GM12878 (cell line): ENCODE data around the gene CLIC3. TPM values are rescaled to one million over a fixed set of nuclear protein-coding genes. Genes with fewer than 3 reads are reported as not detected.

Source experiments
- ATAC-seq: fragments of 200-7000 bp; cut with Tn5 transposase; 3 replicates; pipeline ENCODE4 v1.9.1; 2020; ENCODE audit warnings: mild to moderate bottlenecking, moderate library complexity
- BruUV-seq: library from RNA; stranded (reverse); fragments of 400-500 nt; replicated peaks from 2 replicates; lab custom pipeline; 2021; lab: Mats Ljungman, UMichigan
- CTCF ChIA-PET: fragments of 300-600 bp; sonication (Branson Sonifier 250); formaldehyde crosslinking; extraction: SDS; loops from one replicate; lab custom pipeline; 2021; ENCODE audit warnings: inconsistent platforms; lab: Yijun Ruan, JAX
- POLR2A ChIA-PET: fragments of 350-600 bp; formaldehyde crosslinking; extraction: SDS; loops from one replicate; lab custom pipeline; 2021; ENCODE audit warnings: inconsistent platforms; lab: Charles Lee
- RAD21 ChIA-PET: fragments of 300-600 bp; sonication (Branson Sonifier 250); formaldehyde crosslinking; loops from one replicate; lab custom pipeline; 2023; ENCODE audit warnings: antibody characterized with exemption; ENCODE audit not compliant: unreplicated experiment; lab: Charles Lee
- SMC1A ChIA-PET: fragments of 300-600 bp; sonication (Branson Sonifier 250); formaldehyde crosslinking; loops from one replicate; lab custom pipeline; 2023; ENCODE audit not compliant: unreplicated experiment, uncharacterized antibody; lab: Charles Lee
- DNase-seq: peaks from one replicate; pipeline ENCODE4 v3.0.0-alpha.2; 2011; ENCODE audit warnings: low read depth, low spot score
- FAIRE-seq: peaks from 3 replicates; lab custom pipeline; 2011; peaks lifted over from hg19 to GRCh38; lab: Jason Lieb, UNC
- H2AFZ ChIP-seq: 2 replicates; pipeline ENCODE4 v1.6.0; 2011; ENCODE audit warnings: low read depth, low read length, control low read depth; ENCODE audit not compliant: control insufficient read depth
- H3K27ac ChIP-seq: 2 replicates; pipeline ENCODE4 v1.5.1; 2011; ENCODE audit warnings: control low read depth; ENCODE audit not compliant: control insufficient read depth, insufficient read depth
- H3K27me3 ChIP-seq, 2 experiments: replicated peaks in 1 of 2; 2 replicates each; pipeline versions ENCODE4 v1.6.0 to v1.6.1; 2011; ENCODE audit warnings: low read length in 1 of 2; ENCODE audit not compliant: control insufficient read depth in 2 of 2, insufficient read depth in 2 of 2
- H3K36me3 ChIP-seq, 2 experiments: 2 replicates each; pipeline ENCODE4 v1.5.1; 2011; ENCODE audit warnings: low read length in 1 of 2; ENCODE audit not compliant: control insufficient read depth in 2 of 2, insufficient read depth in 2 of 2
- H3K4me1 ChIP-seq: 2 replicates; pipeline ENCODE4 v1.6.1; 2011; ENCODE audit warnings: mild to moderate bottlenecking, low read length, moderate library complexity, mixed read lengths; ENCODE audit not compliant: control insufficient read depth, insufficient read depth
- H3K4me2 ChIP-seq: 2 replicates; pipeline ENCODE4 v1.6.0; 2011; ENCODE audit warnings: control low read depth; ENCODE audit not compliant: control insufficient read depth, insufficient read depth
- H3K4me3 ChIP-seq: fragments of 200-600 bp; sonication (generic); 2 replicates; pipeline ENCODE4 v1.5.1; 2016
- H3K79me2 ChIP-seq: 2 replicates; pipeline ENCODE4 v1.6.0; 2011; ENCODE audit warnings: low read length; ENCODE audit not compliant: control insufficient read depth, insufficient read depth
- H3K9ac ChIP-seq: 2 replicates; pipeline ENCODE4 v1.8.0; 2011; ENCODE audit warnings: low read length, control low read depth, mixed read lengths; ENCODE audit not compliant: control insufficient read depth, insufficient read depth
- H3K9me3 ChIP-seq: replicated peaks from 3 replicates; pipeline ENCODE4 v1.5.1; 2011; ENCODE audit warnings: mild to moderate bottlenecking, low read length; ENCODE audit not compliant: control insufficient read depth, insufficient read depth
- H4K20me1 ChIP-seq: 2 replicates; pipeline ENCODE4 v1.6.0; 2011; ENCODE audit not compliant: control insufficient read depth, insufficient read depth
- ASH2L ChIP-seq: fragments of 300-600, 200-600 bp; sonication (generic); IDR thresholded peaks from 2 replicates; pipeline ENCODE4 v1.6.1; 2017; ENCODE audit warnings: low read depth, mild to moderate bottlenecking, borderline replicate concordance
- CHD2 ChIP-seq: IDR thresholded peaks from 2 replicates; pipeline ENCODE4 v1.6.1; 2011; ENCODE audit warnings: low read depth, low read length, improper control_type of control experiment, borderline replicate concordance
- MYC ChIP-seq: IDR thresholded peaks from 2 replicates; pipeline ENCODE4 v1.6.1; 2011; ENCODE audit warnings: mild to moderate bottlenecking, low read length, moderate library complexity, inconsistent platforms; ENCODE audit not compliant: insufficient read depth, insufficient replicate concordance, insufficient read length, severe bottlenecking
- NR2F1 ChIP-seq: fragments of 450-650 bp; conservative IDR thresholded peaks from 2 replicates; pipeline ENCODE4 v1.6.1; 2017; ENCODE audit warnings: mild to moderate bottlenecking
- RB1 ChIP-seq: fragments of 450-650 bp; formaldehyde crosslinking; IDR thresholded peaks from 2 replicates; pipeline ENCODE4 v1.6.1; 2017; ENCODE audit warnings: mild to moderate bottlenecking, borderline replicate concordance
- SMAD1 ChIP-seq: fragments of 450-650 bp; IDR thresholded peaks from 2 replicates; pipeline ENCODE4 v1.6.1; 2018; ENCODE audit warnings: mild to moderate bottlenecking, low read depth; ENCODE audit not compliant: partially characterized antibody
- SMAD5 ChIP-seq: IDR thresholded peaks from 2 replicates; pipeline ENCODE4 v1.6.1; 2016; ENCODE audit warnings: antibody characterized with exemption, low read depth
- ZNF384 ChIP-seq: IDR thresholded peaks from 2 replicates; pipeline ENCODE4 v1.6.1; 2012; ENCODE audit warnings: low read depth, mild to moderate bottlenecking, low read length, improper control_type of control experiment, borderline replicate concordance
- WGBS: methylation state at CpG from one replicate; pipeline ENCODE4 v1.1.6; 2016; ENCODE audit warnings: low lambda C conversion rate; ENCODE audit not compliant: insufficient replicate concordance, insufficient coverage; ENCODE audit errors: missing lambda C conversion rate; 5-methylcytosine and 5-hydroxymethylcytosine counted together
- in situ Hi-C: fragments of 300-500 bp; cut with MboI; formaldehyde crosslinking; loops from 9 replicates; pipeline ENCODE4 v1.14.3; 2018; ENCODE audit warnings: mixed read lengths
- intact Hi-C: fragments of 100-400 bp; cut with micrococcal nuclease; formaldehyde crosslinking; loops from one replicate; pipeline ENCODE4 v1.14.2; 2022; ENCODE audit not compliant: unreplicated experiment
- polyA plus RNA-seq, 11 experiments: library from polyadenylated mRNA; depleted of rRNA in 4 of 11; unstranded in 6 of 11; stranded (reverse) in 5 of 11; fragments of >200 nt; fragmentation: Nextera tagmentation in 4 of 11; fragmentation: Illumina TruSeq in 1 of 11; extraction: Ambion mirVana in 4 of 11; extraction: Trizol in 1 of 11; gene quantifications; 1 replicate in 1 of 11; 2 replicates in 10 of 11; pipeline versions ENCODE4 v1.2.1 to v1.2.3, GENCODE V29; 2011 to 2016; ENCODE audit warnings: inconsistent platforms in 2 of 11, missing spikeins in 2 of 11, low read depth in 1 of 11
- total RNA-seq, 4 experiments: library from RNA; depleted of rRNA in 3 of 4; stranded (reverse); fragments of >200 nt in 3 of 4; fragmentation: Illumina TruSeq in 1 of 4; extraction: Trizol in 1 of 4; gene quantifications; 2 replicates each; pipeline versions ENCODE4 v1.2.1 to v1.2.3, GENCODE V29; 2013 to 2021
- TF ChIP-seq, protein P1 (sequence below): IDR thresholded peaks from 2 replicates; pipeline ENCODE4 v1.6.1; 2011; ENCODE audit warnings: low read depth, mild to moderate bottlenecking, low read length, moderate library complexity, borderline replicate concordance; ENCODE audit errors: extremely low read depth
- TF ChIP-seq, protein P2 (sequence below): IDR thresholded peaks from 2 replicates; pipeline ENCODE4 v1.6.1; 2012; ENCODE audit warnings: mild to moderate bottlenecking, low read depth, low read length

The CLIC3 gene
- total and polyA plus RNA-seq, 10 of the 15 experiments (the other 5 are each of a cell fraction or from before 2014, with no cell fraction given): 0.31 TPM; not detected in 9

DNA sequence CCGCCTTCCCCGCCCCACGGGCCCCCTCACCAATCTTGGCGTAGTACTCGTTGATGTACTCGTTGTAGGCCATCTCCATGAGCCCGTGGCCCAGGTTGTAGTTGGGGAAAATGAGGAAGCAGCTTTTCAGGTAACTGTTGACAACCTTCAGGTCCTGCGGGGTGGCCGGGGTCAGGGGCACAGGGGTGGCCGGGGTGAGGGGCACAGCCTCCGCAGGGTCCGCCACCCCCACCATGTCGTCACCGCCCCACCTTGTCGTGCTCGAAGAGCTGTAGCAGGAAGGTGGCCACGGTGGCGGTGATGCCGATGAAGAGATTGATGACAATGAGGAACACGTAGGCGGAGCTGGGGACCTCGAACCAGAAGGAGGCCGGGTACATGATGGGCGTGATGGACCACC is 14.8 kb upstream of the CLIC3 start:
- no peaks in the 10 kb centered on the region; the same call in 2 of the 3 replicates for H3K9me3 ChIP-seq
- TF ChIP-seq RB1 (no peak), ZNF384 (no peak), MYC (no peak)
- H3K4me3 ChIP-seq: no peak overlapping the region
- ATAC-seq (no peak), DNase-seq (no peak), FAIRE-seq (no peak)
- H3K27ac ChIP-seq: no peak overlapping the region
- ChIA-PET SMC1A (no interaction called here), RAD21 (no interaction called here), POLR2A (no interaction called here), CTCF (no interaction called here)
- intact Hi-C loops (no loop called here), in situ Hi-C loops (no loop called here)
- H4K20me1 ChIP-seq: no peaks in the 10 kb centered on the region
- H3K9ac ChIP-seq: no peak overlapping the region
- H2AFZ ChIP-seq: no peak overlapping the region
- no peaks in the 10 kb centered on the region for H3K4me1 ChIP-seq
- WGBS: 75% methylated on average over 15 of the region's 24 CpGs
- no peaks in the 10 kb centered on the region for H3K79me2 ChIP-seq
- H3K4me2 ChIP-seq: no peak overlapping the region
- no peaks in the 10 kb centered on the region for H3K36me3 ChIP-seq
- no TSS peak for BruUV-seq
- H3K27me3 ChIP-seq: no peaks in the 10 kb centered on the region

DNA sequence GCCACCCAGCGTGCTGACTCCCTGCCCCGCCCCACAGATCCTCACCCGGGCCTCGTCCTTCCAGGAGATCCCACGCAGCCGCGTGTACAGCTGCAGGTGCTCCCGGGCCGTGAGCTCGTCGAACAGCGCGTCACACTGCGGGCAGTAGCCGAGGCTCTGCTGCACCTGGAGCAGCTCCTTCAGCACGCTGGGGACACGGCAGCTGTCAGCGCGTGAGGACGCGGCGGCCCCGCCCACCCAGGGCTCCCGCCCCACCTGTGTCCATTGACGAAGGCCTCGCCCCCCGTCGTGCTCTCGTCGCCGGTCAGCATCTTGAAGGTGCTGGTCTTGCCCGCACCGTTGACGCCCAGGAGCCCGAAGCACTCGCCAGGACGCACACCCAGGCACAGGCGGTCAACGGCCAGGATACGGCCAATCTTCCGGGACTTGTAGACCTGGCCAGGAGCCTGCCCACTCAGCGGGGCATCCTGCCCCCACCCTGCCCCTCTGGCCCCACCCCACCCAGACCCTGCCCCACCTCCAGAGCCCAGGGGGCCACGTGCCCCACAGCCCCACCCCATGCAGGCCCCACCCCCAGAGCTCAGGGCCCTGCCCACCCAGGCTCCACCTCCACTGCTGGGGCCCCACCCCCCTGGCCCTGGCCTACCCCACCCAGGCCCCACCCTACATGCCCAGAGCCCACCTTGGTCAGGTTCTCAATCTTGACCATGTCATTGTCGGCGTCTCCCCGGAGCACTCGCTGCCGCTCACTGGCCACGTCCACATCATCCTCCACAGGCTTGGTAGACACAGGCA is 13.8 kb upstream of the CLIC3 start:
- H3K4me3 ChIP-seq: no peak overlapping the region
- H3K9ac ChIP-seq: no peak overlapping the region
- BruUV-seq: no TSS peak
- H3K4me2 ChIP-seq: no peak overlapping the region
- no peaks in the 10 kb centered on the region; the same call in 2 of the 3 replicates for H3K9me3 ChIP-seq
- no peaks in the 10 kb centered on the region for H3K4me1 ChIP-seq
- H4K20me1 ChIP-seq: no peaks in the 10 kb centered on the region
- WGBS: 90% methylated on average over 37 of the region's 49 CpGs
- ChIA-PET SMC1A (no interaction called here), RAD21 (no interaction called here), POLR2A (no interaction called here), CTCF (interaction anchor here (1.0 kb wide), 1 partner anchor 168 kb away, joined by 3 read pairs; the partner anchor contains the start of gene AJM1)
- in situ Hi-C loops: no loop called here
- FAIRE-seq (no peak), ATAC-seq (no peak), DNase-seq (no peak)
- no peak overlapping the region for H2AFZ ChIP-seq
- no peak for TF ChIP-seq CHD2
- TF ChIP-seq ASH2L: no peak
- TF ChIP-seq NR2F1: no peak
- TF ChIP-seq, protein P1, sequence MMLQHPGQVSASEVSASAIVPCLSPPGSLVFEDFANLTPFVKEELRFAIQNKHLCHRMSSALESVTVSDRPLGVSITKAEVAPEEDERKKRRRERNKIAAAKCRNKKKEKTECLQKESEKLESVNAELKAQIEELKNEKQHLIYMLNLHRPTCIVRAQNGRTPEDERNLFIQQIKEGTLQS: no peak
- TF ChIP-seq SMAD5: no peak
- no peak for TF ChIP-seq SMAD1
- TF ChIP-seq, protein P2, sequence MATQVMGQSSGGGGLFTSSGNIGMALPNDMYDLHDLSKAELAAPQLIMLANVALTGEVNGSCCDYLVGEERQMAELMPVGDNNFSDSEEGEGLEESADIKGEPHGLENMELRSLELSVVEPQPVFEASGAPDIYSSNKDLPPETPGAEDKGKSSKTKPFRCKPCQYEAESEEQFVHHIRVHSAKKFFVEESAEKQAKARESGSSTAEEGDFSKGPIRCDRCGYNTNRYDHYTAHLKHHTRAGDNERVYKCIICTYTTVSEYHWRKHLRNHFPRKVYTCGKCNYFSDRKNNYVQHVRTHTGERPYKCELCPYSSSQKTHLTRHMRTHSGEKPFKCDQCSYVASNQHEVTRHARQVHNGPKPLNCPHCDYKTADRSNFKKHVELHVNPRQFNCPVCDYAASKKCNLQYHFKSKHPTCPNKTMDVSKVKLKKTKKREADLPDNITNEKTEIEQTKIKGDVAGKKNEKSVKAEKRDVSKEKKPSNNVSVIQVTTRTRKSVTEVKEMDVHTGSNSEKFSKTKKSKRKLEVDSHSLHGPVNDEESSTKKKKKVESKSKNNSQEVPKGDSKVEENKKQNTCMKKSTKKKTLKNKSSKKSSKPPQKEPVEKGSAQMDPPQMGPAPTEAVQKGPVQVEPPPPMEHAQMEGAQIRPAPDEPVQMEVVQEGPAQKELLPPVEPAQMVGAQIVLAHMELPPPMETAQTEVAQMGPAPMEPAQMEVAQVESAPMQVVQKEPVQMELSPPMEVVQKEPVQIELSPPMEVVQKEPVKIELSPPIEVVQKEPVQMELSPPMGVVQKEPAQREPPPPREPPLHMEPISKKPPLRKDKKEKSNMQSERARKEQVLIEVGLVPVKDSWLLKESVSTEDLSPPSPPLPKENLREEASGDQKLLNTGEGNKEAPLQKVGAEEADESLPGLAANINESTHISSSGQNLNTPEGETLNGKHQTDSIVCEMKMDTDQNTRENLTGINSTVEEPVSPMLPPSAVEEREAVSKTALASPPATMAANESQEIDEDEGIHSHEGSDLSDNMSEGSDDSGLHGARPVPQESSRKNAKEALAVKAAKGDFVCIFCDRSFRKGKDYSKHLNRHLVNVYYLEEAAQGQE: no peak
- no peak overlapping the region for H3K27ac ChIP-seq
- no peaks in the 10 kb centered on the region for H3K27me3 ChIP-seq
- intact Hi-C loops: no loop called here
- H3K36me3 ChIP-seq: no peaks in the 10 kb centered on the region
- H3K79me2 ChIP-seq: no peaks in the 10 kb centered on the region
